Activated CD4-positive, alpha-beta T cell treated with anti-CD3 and anti-CD28 coated beads, Interleukin-2, amount 50 U/mL, for 48 hours (primary cell): ENCODE data around the gene GET3.

Experiments
- DNase-seq, 2 experiments: peaks; one replicate each; pipeline ENCODE4 v3.0.0-alpha.2; 2020

The GET3 gene

DNA sequence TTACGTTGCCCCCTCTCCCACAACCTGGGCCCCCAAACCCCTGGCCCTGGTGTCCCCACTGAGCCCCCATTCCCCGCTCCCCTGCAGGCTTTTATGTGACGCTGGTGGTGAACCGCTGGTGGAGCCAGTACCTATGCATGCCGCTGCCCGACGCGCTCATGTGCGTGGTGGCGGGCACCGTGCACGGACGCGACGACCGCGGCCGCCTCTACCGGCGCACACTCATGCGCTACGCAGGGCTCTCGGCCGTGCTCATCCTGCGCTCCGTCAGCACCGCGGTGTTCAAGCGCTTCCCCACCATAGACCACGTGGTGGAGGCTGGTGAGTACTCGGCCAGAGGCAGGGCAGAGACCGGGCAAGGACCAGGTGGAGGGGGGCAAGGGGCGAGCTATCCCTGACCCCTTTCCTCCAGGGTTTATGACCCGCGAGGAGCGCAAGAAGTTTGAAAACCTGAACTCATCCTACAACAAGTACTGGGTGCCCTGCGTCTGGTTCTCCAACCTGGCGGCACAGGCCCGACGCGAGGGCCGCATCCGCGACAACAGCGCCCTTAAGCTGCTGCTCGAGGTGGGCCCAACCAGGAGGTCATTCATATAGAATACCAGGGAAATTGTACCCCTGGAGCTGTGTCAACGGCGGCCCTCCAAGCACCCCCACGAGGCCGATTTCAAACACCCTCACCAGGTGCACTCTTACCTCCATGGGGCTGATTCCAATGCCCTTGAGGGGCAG is 17.3 kb downstream of the GET3 start:
- no peak for DNase-seq

DNA sequence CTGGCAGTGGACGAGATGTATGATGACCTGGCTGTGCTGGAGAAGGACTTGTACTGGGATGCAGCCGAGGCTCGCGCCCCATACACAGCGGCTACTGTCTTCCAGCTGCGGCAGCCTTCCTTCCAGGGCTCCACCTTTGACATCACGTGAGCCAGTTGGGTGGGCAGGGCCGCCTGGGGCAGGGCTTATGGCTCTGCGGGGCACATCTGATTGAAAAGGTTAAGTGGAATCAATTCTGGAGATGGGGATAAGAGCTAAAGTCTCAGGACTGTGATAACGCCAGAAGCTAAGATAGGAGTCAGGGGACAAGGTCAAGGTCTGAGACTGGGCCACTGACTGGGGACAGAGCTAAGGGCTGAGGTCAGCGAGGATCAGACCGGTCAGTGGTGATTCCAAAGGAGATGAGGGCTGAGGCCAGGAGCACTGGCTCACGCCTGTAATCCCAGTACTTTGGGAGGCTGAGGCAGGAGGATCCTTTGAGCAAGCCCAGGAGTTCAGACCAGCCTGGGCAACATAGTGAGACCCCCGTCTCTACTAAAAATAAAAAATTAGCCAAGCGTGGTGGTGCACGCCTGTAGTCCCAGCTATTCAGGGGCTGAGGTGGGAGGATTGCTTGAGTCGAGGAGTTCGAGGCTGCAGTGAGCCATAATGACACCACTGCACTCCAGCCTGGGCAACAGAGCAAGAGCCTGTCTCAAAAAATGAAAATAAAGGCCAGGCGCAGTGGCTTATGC is 19.0 kb downstream of the GET3 start:
- no peak for DNase-seq

- peak; percentile 71 to 78 for DNase-seq
Measured at GRCh38 chr19:12757544-12758274, 20.4 kb downstream of the GET3 start.

DNA sequence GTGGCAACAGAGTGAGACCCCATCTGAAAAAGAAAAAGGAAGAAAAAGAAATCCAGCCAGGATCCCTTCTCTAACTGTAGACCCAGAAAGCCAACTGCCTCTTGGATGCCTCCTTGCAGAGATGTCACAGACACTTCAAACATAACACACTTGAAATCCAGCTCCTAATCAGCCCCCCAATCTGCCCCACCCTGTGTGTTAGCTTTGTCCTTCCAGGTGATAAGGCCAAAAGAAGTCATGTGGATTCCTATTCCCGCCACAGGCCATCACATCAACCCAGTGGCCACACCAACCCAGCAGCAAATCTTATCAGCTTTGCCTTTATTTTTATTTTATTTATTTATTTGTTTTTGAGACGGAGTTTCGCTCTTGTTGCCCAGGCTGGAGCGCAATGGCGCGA is 22.4 kb downstream of the GET3 start:
- no peak for DNase-seq

DNA sequence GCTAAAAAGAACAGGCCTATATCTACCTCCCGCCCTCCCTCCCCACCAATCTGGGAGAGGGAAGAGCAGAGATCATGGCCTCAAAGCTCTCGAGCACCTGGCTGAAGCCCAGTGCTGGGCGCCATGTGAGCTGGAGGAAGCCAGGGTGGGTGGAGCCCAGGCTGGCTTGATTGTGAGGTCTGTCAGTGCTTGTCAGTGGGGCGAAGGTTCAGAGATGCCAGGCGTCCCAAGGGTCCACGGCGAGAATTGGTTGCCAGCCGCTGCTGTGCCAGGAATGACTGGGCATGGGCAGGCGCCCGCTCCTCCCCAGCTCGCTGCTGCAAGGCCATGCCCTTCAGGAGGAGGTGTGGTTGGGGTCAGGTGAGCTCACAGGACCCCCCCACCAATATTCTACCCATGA is 25.8 kb downstream of the GET3 start:
- DNase-seq = no peak

DNA sequence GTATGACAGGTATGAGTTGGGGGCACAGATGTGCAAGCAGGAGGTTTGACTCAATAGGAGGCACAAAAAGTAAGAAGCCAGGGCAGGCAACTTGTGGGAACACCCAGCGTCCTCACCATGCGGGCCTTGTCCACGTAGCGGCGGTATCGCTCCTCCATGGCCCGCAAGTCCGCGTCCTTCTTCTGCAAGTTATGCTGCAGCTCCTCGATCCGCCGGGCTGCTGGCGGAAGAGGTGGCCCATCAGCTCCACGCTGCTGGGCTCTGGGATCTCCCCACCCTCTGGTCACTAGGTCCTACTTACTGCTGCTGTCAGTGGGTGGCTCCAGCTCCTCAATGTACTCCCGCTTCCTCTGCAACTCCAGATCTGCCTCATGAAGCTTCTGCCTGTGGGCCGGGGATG is 27.4 kb downstream of the GET3 start:
- no peak for DNase-seq

GRCh38 chr19:12766051-12766521 is 28.8 kb downstream of the GET3 start:
- no peak for DNase-seq

DNA sequence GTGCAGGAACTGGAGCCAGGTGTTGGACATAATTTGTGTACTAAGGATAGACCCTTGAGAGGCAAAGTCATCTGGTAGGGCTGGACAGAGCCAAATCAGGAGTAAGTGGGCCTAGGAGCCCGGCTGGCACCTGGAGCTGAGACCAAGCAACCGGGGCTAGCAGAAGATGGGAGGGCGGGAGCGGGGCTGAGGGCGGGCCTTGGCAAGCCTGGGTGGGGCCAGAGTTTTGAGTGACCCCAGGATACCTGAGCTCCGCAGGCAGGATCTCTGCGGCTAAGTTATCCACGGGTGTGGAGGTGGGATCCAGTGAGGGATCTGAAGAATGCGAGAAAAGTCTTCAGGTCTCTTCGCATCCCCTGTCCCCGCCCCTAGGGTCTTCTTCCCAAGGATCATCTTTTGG is 29.9 kb downstream of the GET3 start:
- no peak for DNase-seq

DNA sequence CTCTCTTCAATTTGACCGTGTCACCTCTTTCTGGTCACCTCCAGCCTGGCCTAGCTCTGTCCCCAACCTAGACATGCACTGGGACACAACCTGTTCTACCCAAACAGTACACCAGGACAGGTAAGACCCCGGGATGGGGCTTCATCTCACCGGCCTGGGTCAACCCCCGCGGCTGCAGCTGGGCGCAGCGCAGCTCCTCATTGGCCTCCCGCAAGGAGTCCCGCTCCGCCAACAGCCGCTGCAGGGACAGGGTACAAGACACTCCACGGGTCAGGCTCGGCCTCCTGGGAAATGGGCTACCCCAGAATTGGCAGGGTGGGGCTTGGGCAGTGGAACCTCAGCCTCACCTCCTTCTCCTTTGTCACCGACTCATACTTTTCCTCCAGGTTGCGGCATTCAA is 30.4 kb downstream of the GET3 start:
- DNase-seq = no peak

- peak; percentile 65 to 72 for DNase-seq
Measured at GRCh38 chr19:12769689-12770088, 32.4 kb downstream of the GET3 start.

GRCh38 chr19:12770922-12771321 is 33.6 kb downstream of the GET3 start:
- DNase-seq = no peak

DNA sequence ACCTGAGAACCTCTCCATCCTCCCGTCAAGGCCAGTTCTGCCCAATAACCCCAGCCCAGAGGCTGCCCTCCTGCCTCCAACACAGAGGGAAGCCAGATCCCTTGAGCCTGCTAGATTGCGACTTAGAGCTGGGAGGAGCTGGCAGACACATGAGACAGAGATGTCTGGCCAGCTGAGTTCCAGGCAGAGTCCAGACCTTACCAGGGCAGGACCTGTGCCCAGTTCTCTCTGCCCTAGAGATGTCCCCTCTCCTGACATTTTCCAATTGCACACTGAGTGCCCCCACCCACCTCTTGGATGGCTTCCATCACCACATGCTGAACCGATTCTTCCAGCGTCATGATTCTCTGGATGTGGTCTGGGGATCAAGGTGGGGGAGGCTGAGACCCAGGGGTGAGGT is 35.0 kb downstream of the GET3 start:
- DNase-seq = no peak

DNA sequence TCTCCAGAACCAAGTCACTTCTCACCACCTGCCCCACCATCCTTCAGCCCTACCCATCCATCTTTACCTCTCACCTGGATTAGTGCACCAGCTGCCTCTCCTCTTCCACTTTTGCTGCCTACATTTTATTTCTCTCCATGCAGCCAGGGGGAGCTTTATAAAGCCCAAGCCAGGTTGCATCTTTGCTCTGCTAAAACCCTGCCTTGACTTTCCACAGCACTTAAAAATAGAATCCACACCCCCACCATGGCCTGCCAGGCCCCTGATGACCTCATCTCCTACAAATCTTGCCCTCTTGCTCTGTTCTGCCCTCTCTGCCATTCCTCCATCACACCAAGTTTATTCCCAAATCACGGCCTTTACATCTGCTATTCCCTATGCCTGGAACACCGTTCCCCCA is 36.3 kb downstream of the GET3 start:
- no peak for DNase-seq

- no peak for DNase-seq
Measured at GRCh38 chr19:12774588-12775555, 37.6 kb downstream of the GET3 start, which contains the start of gene HOOK2. Gene HOOK2 (minus strand): TSS chr19:12775552. CDS start chr19:12775449, 103 bp downstream.

DNA sequence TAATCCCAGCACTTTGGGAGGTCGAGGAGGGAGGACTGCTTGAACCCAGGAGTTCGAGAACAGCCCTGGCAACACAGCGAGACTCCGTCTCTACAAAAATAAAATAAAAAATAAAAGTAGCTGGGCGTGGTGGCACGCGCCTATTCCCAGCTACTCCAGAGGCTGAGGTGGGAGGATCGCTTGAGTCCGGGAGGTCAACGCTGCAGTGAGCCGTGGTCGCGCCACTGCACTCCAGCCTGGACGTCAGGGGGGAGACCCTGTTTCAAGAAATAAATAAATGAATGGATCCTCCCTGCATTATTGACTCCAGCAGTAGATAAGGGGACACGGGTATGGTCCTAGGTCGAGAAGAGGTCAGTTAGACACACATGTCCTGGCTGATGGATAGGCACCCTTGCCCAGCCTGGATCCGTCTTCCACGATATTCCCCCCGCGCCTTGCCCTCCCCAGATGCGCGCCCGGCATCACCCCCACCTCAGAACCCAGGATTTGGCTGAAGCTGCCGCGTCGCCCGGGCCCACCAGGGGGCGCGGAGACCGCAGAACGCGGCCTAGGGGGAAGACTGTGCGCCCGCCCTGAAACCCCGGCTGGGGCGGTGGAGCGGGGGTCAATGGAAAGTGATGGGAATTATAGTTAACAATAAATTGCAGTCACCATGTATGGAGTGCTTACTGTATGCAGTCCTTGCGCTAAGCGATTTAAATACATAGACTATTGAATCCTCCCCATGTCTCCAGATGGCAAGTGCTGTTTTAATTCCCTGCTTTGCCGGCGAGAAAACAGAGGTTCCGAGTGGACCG is 40.1 kb downstream of the GET3 start:
- peak; percentile 87 to 90 for DNase-seq

GRCh38 chr19:12778017-12778904 is 41.0 kb downstream of the GET3 start:
- peak; percentile 64 to 70 for DNase-seq

DNA sequence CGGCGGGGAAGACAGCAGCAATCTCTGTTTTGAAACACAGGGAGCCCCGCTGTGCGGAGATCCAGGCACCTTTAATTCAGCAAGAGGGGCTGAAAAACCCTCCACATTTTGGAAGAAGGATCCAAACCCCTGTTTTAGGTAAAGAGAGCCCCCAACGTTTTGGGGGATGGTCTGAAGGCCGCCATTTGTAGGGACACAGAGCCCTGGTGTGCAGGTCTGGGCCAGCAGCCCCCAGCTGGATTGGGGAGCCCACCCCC is 41.5 kb downstream of the GET3 start:
- no peak for DNase-seq

GRCh38 chr19:12779162-12779993 is 42.1 kb downstream of the GET3 start:
- DNase-seq = no peak

GRCh38 chr19:12782174-12782423 is 44.8 kb downstream of the GET3 start:
- no peak for DNase-seq
